Measurements from ENCODE around the gene SLC39A6. TPM values are rescaled to one million over a fixed set of nuclear protein-coding genes. Genes with fewer than 3 reads are reported as not detected.

Gene SLC39A6
- total and polyA plus RNA-seq, 2 experiments from 2014 or later: 20.8 to 47.3 TPM

GRCh38 chr18:36114251-36114650 is 14.9 kb downstream of the SLC39A6 start (continued):
- no peak for TF ChIP-seq ZNF462 (CRISPR knock-in tag; IDR thresholded peaks at IDR 0.05)
- TF ChIP-seq JUNB (IDR thresholded peaks at IDR 0.05; ENCODE audit: unreplicated experiment): no peak
- TF ChIP-seq, protein P1, sequence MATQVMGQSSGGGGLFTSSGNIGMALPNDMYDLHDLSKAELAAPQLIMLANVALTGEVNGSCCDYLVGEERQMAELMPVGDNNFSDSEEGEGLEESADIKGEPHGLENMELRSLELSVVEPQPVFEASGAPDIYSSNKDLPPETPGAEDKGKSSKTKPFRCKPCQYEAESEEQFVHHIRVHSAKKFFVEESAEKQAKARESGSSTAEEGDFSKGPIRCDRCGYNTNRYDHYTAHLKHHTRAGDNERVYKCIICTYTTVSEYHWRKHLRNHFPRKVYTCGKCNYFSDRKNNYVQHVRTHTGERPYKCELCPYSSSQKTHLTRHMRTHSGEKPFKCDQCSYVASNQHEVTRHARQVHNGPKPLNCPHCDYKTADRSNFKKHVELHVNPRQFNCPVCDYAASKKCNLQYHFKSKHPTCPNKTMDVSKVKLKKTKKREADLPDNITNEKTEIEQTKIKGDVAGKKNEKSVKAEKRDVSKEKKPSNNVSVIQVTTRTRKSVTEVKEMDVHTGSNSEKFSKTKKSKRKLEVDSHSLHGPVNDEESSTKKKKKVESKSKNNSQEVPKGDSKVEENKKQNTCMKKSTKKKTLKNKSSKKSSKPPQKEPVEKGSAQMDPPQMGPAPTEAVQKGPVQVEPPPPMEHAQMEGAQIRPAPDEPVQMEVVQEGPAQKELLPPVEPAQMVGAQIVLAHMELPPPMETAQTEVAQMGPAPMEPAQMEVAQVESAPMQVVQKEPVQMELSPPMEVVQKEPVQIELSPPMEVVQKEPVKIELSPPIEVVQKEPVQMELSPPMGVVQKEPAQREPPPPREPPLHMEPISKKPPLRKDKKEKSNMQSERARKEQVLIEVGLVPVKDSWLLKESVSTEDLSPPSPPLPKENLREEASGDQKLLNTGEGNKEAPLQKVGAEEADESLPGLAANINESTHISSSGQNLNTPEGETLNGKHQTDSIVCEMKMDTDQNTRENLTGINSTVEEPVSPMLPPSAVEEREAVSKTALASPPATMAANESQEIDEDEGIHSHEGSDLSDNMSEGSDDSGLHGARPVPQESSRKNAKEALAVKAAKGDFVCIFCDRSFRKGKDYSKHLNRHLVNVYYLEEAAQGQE (IDR thresholded peaks at IDR 0.05; ENCODE audit: unreplicated experiment): no peak
- TF ChIP-seq NANOG (IDR thresholded peaks at IDR 0.05; ENCODE audit: borderline replicate concordance): no peak
- no peak for TF ChIP-seq POLR2AphosphoS5 (IDR thresholded peaks at IDR 0.05; ENCODE audit: low read depth)
- TF ChIP-seq CTCF (conservative IDR thresholded peaks at IDR 0.05; ENCODE audit: low read depth in 2 of 2): no peak
- no peak for TF ChIP-seq EZH2 (IDR thresholded peaks at IDR 0.05; ENCODE audit: low read depth, unreplicated experiment)
- TF ChIP-seq STAT1 (IDR thresholded peaks at IDR 0.05; ENCODE audit: unreplicated experiment): no peak
- no peak for TF ChIP-seq ZNF114 (CRISPR knock-in tag; IDR thresholded peaks at IDR 0.05)
- no peak for TF ChIP-seq CREB1 (CRISPR knock-in tag; IDR thresholded peaks at IDR 0.05; ENCODE audit: low read depth)

All from GM23338 (cell line).